Gastroesophageal sphincter (tissue), 4 donors: ENCODE results near the gene REEP1. TPM values are rescaled to one million over a fixed set of nuclear protein-coding genes. Genes with fewer than 3 reads are reported as not detected.

Experiments
- ATAC-seq: fragments of 150-250 bp; one replicate; pipeline ENCODE4 v1.9.1; 2016; ENCODE audit warnings: mild to moderate bottlenecking, moderate library complexity
- H3K27ac ChIP-seq, 4 donors: fragments of 200-600 bp; sonication (generic) in 3 of 4; 1 replicate in 3 of 4; 2 replicates in 1 of 4; pipeline ENCODE4 v1.5.1; 2016 to 2019
- H3K27me3 ChIP-seq: fragments of 200-600 bp; sonication (generic); one replicate; pipeline ENCODE4 v1.5.1; 2019
- H3K36me3 ChIP-seq, 2 donors: fragments of 200-600 bp; sonication (generic); one replicate each; pipeline ENCODE4 v1.5.1; 2019; ENCODE audit warnings: control low read depth in 1 of 2
- H3K4me1 ChIP-seq, 3 donors: fragments of 200-600 bp; sonication (generic); 1 replicate in 2 of 3; 2 replicates in 1 of 3; pipeline ENCODE4 v1.5.1; 2016 to 2019; ENCODE audit warnings: control low read depth in 2 of 3
- H3K4me3 ChIP-seq, 2 donors: fragments of 200-600 bp; sonication (generic); one replicate each; pipeline ENCODE4 v1.5.1; 2019; ENCODE audit warnings: mild to moderate bottlenecking in 1 of 2, moderate library complexity in 1 of 2
- H3K9me3 ChIP-seq, 3 donors: fragments of 200-600 bp; sonication (generic); one replicate each; pipeline ENCODE4 v1.5.1; 2017 to 2019; ENCODE audit warnings: control low read depth in 2 of 3
- CTCF ChIP-seq, 4 experiments: fragments of 200-600 bp in 2 of 4; fragments of 450-650 bp in 2 of 4; sonication (generic) in 1 of 4; IDR thresholded peaks; one replicate each; pipeline ENCODE4 v1.5.1; 2017 to 2019; ENCODE audit warnings: antibody characterized with exemption in 4 of 4, mild to moderate bottlenecking in 2 of 4, moderate library complexity in 2 of 4
- EP300 ChIP-seq: sonication (generic); formaldehyde crosslinking; IDR thresholded peaks from one replicate; pipeline ENCODE4 v1.6.1; 2017; ENCODE audit warnings: antibody characterized with exemption, mild to moderate bottlenecking
- POLR2A ChIP-seq, 2 donors: fragments of 450-650 bp; IDR thresholded peaks; one replicate each; pipeline ENCODE4 v1.6.1; 2017; ENCODE audit warnings: antibody characterized with exemption in 2 of 2, mild to moderate bottlenecking in 2 of 2, moderate library complexity in 1 of 2
- POLR2AphosphoS5 ChIP-seq: sonication (generic); formaldehyde crosslinking; IDR thresholded peaks from one replicate; pipeline ENCODE4 v1.6.1; 2017; ENCODE audit warnings: antibody characterized with exemption
- WGBS, 2 donors: methylation state at CpG; one replicate each; pipeline ENCODE4 v1.1.5; 2018; ENCODE audit warnings: low coverage in 1 of 2; 5-methylcytosine and 5-hydroxymethylcytosine counted together
- total RNA-seq, 4 donors: library from RNA; depleted of rRNA; stranded (reverse); fragments of >200 nt; gene quantifications; one replicate each; pipeline ENCODE4 v1.1.0, GENCODE V29; 2016

REEP1 gene
- total RNA-seq, 4 donors from 2014 or later: 22.9 to 107 (median 70.7) TPM

- peaks cover 0 to 19% (median 7%) of the 10 kb centered on the region in 3 donors for H3K4me1 ChIP-seq
- 92 to 93% methylated on average over 2 to 3 of the region's 3 CpGs for WGBS, 2 donors
- H3K9me3 ChIP-seq: peaks cover 0 to 5% (median 0%) of the 10 kb centered on the region in 3 donors
- H3K27me3 ChIP-seq: no peaks in the 10 kb centered on the region
- H3K36me3 ChIP-seq: no peaks in the 10 kb centered on the region
- no peak for ATAC-seq
- no peak overlapping the region for H3K27ac ChIP-seq
- TF ChIP-seq EP300 (no peak), POLR2A (IDR thresholded peaks at IDR 0.05) (no peak), CTCF (IDR thresholded peaks at IDR 0.05) (no peak), POLR2AphosphoS5 (no peak)
- H3K4me3 ChIP-seq: no peak overlapping the region
These were observed 33.2 kb upstream of the REEP1 start for GRCh38 chr2:86370579-86370978.

DNA sequence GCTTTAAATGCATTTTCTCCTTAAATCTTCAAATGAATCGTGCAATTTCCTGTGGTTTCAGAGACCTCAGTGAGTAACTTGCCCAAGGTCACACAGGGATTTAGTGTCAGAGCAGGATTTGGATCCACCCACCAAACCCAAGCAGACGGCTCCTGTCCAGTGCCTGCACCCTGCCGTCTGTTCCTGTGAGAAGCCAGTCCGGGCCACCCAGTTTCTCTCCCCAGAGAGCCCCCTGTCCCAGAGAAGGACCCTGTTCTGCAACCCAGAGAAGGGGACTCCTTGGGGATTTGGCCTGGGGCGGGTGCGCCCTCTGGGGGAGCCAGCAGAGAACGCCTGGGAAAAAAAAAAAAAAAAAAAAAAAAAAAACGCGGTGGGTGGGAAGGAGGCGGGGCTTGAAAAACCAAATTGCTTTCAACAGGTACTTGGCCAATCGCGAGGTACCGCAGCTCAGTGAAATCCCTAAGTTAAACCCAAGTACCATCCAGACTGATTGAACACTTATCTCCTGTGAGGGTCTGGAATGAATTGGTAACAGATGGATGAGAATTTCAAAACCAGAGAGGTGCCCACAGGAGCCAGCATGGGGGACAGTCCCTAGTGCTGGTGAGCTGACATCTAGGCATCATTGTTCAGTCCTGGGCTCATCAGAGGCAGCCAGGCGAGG, 30.9 kb upstream of the REEP1 start:
- no peak overlapping the region for H3K27ac ChIP-seq
- H3K4me3 ChIP-seq: no peak overlapping the region
- H3K27me3 ChIP-seq: no peaks in the 10 kb centered on the region
- 4 to 6% methylated on average over 8 of the region's 14 CpGs for WGBS, 2 donors
- ATAC-seq: peak; percentile 33
- H3K4me1 ChIP-seq: peaks cover 0 to 19% (median 7%) of the 10 kb centered on the region in 3 donors
- TF ChIP-seq POLR2AphosphoS5 (no peak), CTCF (IDR thresholded peaks at IDR 0.05) (peak; percentile 38 to 74 (median 51))
- H3K36me3 ChIP-seq: no peaks in the 10 kb centered on the region
- peaks cover 0 to 5% (median 0%) of the 10 kb centered on the region in 3 donors for H3K9me3 ChIP-seq

DNA sequence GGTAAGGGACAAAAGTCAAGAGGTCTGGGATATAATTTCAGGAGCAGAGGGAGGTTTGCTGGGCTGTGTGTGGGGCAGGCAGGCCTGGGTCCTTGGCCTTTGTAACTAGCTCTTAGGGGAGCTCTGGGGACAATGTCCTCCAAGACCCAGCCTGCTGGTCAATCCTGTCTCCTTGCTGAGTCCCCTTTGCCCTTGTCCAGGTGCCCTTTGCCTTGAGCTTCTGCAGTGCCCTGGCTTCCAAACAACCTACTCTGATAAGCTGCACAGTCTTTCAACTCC, 30.0 kb upstream of the REEP1 start:
- H3K4me1 ChIP-seq: peaks cover 0 to 12% (median 4%) of the 10 kb centered on the region in 3 donors
- no peaks in the 10 kb centered on the region for H3K36me3 ChIP-seq
- H3K27ac ChIP-seq: peak overlapping the region in 1 of 4 donors; percentile 12
- TF ChIP-seq CTCF (IDR thresholded peaks at IDR 0.05): no peak
- TF ChIP-seq POLR2AphosphoS5: no peak
- TF ChIP-seq POLR2A (IDR thresholded peaks at IDR 0.05): no peak
- TF ChIP-seq EP300: no peak
- H3K4me3 ChIP-seq: no peak overlapping the region
- peaks cover 0 to 5% (median 0%) of the 10 kb centered on the region in 3 donors for H3K9me3 ChIP-seq
- H3K27me3 ChIP-seq: no peaks in the 10 kb centered on the region
- no peak for ATAC-seq

GRCh38 chr2:86366651-86367498, 29.4 kb upstream of the REEP1 start:
- ATAC-seq: no peak
- Histone ChIP-seq H3K27me3 (no peaks in the 10 kb centered on the region), H3K36me3 (no peaks in the 10 kb centered on the region), H3K9me3 (peaks cover 0 to 5% (median 0%) of the 10 kb centered on the region in 3 donors), H3K4me1 (peaks cover 0 to 12% (median 4%) of the 10 kb centered on the region in 3 donors), H3K27ac (peak overlapping the region in 1 of 4 donors; percentile 12), H3K4me3 (no peak overlapping the region)
- WGBS, 2 donors: 86 to 100% methylated on average over 1 to 4 of the region's 6 CpGs
- TF ChIP-seq POLR2A (IDR thresholded peaks at IDR 0.05) (no peak), EP300 (no peak), POLR2AphosphoS5 (no peak), CTCF (IDR thresholded peaks at IDR 0.05) (no peak)

- Histone ChIP-seq H3K27me3 (no peaks in the 10 kb centered on the region), H3K27ac (no peak overlapping the region), H3K4me3 (no peak overlapping the region), H3K4me1 (peaks cover 0 to 12% (median 4%) of the 10 kb centered on the region in 3 donors), H3K36me3 (no peaks in the 10 kb centered on the region), H3K9me3 (no peaks in the 10 kb centered on the region)
- TF ChIP-seq CTCF (IDR thresholded peaks at IDR 0.05) (no peak), EP300 (no peak), POLR2A (IDR thresholded peaks at IDR 0.05) (no peak), POLR2AphosphoS5 (no peak)
- 76 to 87% methylated on average over 2 of the region's 2 CpGs for WGBS, 2 donors
- ATAC-seq: no peak
These were observed 27.5 kb upstream of the REEP1 start for GRCh38 chr2:86364894-86365293.
